Measurements from ENCODE around the gene FSD2.
A peak's percentile ranks its signal among the peaks of the same experiment; 100 is the strongest.
"Not testable (repeated sequence)": the region's sequence is repeated elsewhere in the genome, so short reads cannot be mapped to it uniquely, and the experiment has no call there.

Gene FSD2

DNA sequence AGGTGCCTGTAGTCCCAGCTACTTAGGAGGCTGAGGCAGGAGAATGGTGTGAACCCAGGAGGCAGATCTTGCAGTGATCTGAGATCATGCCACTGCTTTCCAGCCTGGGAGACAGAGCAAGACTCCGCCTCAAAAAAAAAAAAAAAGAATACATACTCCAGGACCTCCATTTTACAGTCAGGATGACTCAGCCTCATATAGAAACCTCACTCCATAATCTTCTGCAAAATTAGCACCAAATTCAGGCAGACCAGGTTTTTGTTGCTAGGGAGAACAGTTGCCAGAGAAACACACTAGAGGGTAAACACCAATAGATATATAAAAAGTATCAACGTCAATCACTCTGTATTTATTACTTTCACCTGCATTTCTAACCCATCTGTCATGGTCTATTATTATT is 67.9 kb downstream of the FSD2 start:
- DNase-seq (ENCODE audit: low spot score) = no peak

DNA sequence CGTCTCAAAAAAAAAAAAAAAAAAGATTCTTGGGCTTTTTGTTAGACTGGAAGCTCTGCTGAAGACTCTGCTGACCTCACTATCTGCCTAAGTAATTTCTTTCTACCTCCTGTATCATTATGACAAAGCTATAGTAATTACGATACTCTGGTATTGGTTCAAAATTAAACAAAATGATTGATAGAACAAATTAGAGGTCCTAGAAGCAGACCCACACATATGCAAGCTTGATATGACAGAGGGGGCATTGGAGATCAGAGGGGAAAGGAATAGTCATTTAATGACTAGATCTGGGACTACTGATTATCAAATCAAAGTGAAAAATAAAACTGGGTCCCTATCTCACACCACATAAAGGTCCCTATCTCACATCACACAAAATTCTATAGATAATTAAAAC is 74.3 kb downstream of the FSD2 start:
- DNase-seq (ENCODE audit: low spot score) = no peak

DNA sequence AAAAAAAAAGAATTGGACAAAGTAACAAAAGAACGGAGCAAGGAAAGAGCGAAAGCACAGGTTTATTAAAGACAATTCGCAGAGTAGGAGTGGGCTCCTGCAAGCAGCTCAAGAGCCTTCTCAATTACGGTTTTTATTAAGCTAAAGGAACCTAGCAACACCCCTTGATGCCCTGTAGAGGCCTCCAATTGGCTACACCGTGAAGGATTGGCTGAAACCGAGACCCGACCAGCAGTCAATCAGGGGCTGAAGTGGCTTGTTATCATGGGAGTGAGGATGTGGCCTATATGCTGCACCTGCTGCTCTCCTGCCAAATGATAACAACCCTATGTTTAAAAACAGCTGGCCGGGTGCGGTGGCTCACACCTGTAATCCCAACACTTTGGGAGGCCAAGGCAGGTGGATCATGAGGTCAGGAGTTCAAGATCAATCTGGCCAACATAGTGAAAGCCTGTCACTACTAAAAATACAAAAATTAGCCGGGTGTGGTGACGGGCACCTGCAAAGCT is 75.8 kb downstream of the FSD2 start:
- no peak for DNase-seq (ENCODE audit: low spot score)

DNA sequence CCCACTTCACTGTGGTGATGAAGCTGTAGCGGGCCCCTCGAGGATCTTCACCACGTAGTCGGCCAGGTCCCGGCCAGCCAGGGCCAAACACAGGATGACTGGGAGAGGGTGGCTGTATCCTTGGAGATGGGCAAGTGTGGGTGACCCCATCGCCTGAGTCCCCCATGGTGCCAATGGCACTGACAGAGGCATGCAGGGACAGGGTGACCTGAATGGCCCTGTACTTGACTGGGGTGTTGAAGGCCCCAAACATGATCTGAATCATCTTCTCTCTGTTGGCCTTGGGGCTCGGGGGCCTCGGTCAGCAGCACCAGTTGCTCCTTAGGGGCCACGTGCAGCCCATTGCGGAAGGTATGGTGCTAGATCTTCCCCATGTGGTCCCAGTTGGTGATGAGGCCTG is 79.1 kb downstream of the FSD2 start:
- DNase-seq (ENCODE audit: low spot score) = no peak

DNA sequence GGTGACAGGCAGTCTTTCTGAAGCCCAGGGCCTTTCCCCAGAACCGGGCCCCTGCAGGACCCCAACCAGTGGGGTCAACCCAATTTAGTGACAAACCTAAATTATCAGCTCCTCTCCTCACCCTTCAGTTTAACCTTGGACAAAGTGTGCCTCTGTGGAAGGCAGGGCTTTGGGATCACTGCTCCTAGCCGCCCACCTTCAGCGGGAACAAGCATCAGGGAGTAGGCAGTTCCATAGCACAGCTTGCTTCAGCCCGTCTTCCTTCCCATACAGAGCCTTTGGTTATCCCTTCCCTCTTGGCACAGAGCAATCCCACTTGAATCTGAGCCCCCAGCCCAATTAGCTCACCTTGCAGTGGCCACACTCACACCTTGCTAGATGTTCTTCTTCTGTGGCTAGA is 90.9 kb downstream of the FSD2 start:
- DNase-seq (ENCODE audit: low spot score) = no peak

DNA sequence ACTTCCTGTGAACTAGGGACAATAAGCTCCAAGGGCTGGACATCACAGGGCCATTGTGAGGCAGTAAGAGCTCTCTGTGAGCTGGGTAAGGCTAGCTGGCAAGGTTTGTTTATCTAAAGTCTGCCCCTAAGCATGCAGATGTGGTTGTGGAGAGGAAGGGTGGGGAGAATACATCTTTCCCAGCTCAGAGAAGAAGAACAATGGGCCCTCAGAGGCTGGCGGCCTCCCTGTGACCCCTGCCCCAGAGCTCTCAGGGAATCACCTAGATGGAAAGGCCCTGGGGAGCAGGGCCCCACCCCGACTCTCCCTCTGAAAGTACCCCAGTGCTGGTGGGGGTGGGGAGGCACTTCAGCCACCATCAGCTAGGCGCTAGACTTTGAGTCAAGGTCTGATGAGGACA is 91.9 kb downstream of the FSD2 start:
- DNase-seq (ENCODE audit: low spot score) = no peak

DNA sequence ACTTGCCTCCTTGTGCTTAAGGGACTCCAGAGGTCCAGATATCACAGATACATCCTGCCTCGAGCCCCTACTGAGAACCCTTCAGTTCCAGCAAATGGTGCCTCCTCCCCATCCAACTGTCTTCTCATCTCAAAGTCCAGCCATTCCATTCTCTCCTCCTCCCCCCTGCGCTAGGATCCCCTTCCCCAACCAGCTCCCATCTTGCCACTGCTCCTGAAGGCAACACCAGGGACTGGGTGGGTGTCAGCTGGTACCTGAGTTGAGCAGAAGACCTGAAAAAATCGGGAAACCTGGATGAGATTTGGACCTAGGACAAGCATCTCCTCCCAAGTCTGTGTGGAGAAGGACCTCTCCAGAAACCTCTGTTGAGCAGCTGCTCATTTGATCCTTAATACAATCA is 93.8 kb downstream of the FSD2 start:
- DNase-seq (ENCODE audit: low spot score) = no peak

DNA sequence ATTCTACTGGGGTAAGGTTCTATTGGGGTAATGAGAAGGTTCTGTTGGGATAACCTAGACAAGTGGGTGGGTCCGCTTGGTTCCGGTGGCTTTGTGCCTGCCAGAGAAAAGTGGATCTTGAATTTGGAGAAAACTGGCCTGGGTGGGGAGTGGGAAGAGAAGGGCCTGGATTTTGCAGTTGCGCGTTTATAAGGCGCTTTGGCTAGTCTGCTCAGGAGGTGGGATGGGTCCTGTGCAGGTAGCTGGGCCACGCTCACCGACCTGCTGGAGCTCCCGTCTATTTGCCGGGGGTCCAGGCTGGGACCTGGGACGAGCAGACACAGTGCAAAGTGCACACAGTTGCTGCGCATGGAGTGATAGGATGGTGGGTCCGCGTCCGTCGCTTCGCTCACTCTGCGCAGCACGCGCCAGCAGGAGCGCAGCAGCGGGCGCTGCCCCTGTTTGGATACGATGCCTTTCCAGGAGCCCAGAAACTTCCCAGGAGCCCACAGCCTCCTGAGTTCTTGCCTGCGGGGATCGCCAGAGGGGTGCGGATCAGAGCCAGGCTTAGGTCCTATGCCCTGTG is 94.9 kb downstream of the FSD2 start:
- DNase-seq (ENCODE audit: low spot score) = no peak

DNA sequence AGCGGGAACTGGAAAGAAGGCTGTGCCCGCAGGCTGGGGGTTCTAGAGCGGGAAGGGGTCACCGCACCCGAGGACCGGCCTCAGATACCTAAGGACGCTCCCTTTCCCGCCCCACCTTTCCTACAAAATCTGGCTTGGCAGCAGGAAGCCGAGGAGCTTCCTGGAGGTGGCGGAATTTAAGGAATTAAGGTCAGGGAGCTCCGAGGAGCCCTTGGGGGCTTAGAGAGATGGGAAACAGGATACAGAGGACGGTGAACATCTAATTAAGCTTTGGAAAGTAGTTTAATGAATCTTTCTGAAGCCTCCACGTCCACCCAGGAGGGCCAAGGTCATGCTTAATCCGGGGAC is 95.7 kb downstream of the FSD2 start:
- no peak for DNase-seq (ENCODE audit: low spot score)

DNA sequence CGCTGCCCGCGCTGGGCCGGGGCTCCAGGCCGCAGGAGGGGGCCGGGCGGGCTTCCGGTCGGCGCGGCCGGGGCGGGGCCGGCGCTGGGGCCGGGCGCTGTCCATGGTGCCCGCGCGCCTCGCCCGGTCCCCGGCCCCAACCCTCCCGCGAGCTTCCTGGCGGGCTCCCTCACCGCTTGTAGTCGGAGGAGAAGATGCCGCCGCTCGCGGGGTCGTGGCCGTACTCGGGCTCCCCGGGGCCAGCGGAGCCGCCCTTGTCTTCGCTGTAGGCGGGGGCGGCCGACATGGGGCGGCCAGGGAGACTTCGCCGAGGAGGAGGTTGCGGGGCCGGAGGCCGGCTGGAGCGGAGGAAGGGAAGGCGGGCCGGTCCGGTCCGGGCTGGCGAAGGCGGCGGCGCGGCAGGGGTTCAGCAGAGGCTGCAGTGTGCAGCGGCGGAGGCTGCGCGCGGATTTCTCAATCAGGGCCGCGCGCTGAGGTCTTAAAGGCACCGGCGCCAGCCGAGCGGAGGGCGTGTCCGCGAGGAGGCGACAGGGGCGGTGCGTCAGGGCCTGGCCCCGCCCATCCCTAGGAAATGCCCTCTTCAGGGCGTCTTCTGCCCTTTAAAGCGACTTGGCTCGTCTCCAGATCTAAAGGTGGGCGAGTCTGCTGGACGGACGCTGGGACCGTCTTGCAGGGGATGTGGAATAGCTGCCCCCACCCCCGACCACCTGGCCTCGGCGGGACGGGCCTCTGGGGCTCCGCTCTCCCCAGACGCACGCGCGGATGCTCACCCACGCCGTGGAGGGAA is 96.3 kb downstream of the FSD2 start, which contains the start of gene AP3B2:
Gene AP3B2 (minus strand): TSS at position 455 of the 787 bp plus-strand sequence. CDS start 169 bp downstream, at position 286.
- DNase-seq (ENCODE audit: low spot score) = peak; percentile 35

DNA sequence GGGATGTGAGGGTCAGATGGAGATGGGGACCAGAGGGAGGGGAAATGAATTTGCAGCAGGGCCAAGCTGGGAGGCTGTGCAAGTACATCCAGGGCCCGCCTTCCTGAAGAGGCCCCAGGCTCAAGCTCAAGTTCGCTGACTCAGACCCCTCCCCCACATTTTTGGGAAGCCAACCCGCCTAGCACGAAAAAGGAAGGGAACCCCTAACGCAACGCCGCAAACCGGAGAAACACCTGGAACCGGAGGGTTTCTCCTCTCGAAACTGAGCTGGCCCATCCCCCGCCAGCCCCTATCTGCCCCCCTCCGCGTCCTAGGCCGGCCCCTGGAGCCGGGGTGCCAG is 96.8 kb downstream of the FSD2 start:
- DNase-seq (ENCODE audit: low spot score) = no peak

DNA sequence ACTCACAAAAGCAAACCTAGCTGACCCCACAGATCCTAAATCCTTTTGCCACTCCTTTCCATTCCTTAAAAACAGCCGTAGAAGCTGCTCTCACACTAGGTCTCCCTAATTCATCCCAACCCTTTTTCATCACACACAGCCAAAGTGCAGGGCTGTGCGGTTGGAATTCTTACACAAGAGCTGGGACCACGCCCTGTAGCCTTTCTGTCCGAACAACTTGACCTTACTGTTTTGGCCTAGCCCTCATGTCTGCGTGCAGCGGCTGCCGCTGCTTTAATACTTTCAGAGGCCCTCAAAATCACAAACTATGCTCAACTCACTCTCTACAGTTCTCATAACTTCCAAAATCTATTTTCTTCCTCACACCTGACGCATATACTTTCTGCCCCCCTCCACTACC is 100.0 kb downstream of the FSD2 start:
- DNase-seq (ENCODE audit: low spot score) = not testable (repeated sequence)
